Measurements from ENCODE around the gene NOTCH1. TPM values are rescaled to one million over a fixed set of nuclear protein-coding genes. Genes with fewer than 3 reads are reported as not detected.

The NOTCH1 gene
- total RNA-seq, 1 donor from 2014 or later = 17.6 TPM

GRCh38 chr9:136501686-136502085 lies 44.2 kb downstream of the NOTCH1 start:
- intact Hi-C loops (cut with micrococcal nuclease) = no loop called here
- TF ChIP-seq, protein P1, sequence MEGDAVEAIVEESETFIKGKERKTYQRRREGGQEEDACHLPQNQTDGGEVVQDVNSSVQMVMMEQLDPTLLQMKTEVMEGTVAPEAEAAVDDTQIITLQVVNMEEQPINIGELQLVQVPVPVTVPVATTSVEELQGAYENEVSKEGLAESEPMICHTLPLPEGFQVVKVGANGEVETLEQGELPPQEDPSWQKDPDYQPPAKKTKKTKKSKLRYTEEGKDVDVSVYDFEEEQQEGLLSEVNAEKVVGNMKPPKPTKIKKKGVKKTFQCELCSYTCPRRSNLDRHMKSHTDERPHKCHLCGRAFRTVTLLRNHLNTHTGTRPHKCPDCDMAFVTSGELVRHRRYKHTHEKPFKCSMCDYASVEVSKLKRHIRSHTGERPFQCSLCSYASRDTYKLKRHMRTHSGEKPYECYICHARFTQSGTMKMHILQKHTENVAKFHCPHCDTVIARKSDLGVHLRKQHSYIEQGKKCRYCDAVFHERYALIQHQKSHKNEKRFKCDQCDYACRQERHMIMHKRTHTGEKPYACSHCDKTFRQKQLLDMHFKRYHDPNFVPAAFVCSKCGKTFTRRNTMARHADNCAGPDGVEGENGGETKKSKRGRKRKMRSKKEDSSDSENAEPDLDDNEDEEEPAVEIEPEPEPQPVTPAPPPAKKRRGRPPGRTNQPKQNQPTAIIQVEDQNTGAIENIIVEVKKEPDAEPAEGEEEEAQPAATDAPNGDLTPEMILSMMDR (IDR thresholded peaks at IDR 0.05; ENCODE audit: borderline replicate concordance) = no peak
- Histone ChIP-seq H3K27me3 (ENCODE audit: low read depth) (no peaks in the 10 kb centered on the region), H3K4me1 (peaks cover 6% of the 10 kb centered on the region), H3K27ac (replicated peaks) (no peak overlapping the region), H3K9me3 (replicated peaks) (no peaks in the 10 kb centered on the region), H3K36me3 (peaks cover 99% of the 10 kb centered on the region), H3K4me3 (no peak overlapping the region)
- no peak for DNase-seq

DNA sequence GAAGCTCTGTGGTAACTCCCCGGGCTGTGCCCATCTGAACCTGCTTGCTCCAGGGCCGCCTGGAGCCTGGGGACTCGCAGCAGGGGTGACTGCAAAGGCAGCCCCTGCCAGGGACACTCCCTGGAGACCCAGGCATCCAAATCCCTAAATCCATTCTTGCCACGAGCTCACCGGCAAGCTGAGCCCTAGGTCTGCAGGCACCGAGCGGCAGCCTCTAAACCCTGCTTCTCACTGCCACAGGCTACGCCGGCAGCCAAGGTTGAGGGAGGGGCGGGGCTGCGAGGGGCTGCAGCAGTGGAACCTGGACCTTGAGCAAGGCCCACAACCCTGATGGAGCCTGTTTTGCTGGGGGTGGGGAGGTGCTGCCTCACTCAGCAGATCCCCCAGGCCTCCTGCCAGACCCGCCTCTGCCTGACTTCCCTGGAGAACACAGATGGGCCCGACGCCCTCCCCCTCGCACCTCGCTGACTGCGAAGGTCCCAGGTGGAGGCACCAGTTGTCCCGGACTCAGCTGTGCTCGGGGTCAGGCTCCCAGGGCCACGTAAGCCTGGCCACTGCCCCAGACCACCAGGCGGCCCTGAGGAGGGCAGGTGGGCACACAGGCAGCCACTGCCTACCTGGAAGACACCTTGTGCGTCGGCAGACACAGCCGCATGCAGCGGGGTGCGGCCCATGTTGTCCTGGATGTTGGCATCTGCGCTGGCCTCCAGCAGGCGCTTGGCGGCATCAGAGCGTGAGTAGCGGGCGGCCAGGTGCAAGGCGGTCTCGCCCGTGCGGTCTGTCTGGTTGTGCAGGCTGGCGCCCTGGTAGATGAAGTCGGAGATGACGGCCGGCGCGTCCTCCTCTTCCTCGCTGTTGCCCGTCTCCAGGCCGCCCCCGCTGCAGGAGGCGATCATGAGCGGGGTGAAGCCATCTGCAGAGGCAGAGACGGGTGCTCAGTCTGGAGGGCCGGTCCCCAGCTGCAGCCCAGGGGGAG lies 45.6 kb downstream of the NOTCH1 start:
- H3K4me3 ChIP-seq = no peak overlapping the region
- H3K4me1 ChIP-seq = peaks cover 6% of the 10 kb centered on the region
- H3K36me3 ChIP-seq = peaks cover 94% of the 10 kb centered on the region
- DNase-seq = no peak
- intact Hi-C loops (cut with micrococcal nuclease) = no loop called here
- no peaks in the 10 kb centered on the region for H3K27me3 ChIP-seq (ENCODE audit: low read depth)
- H3K27ac ChIP-seq (replicated peaks) = no peak overlapping the region
- H3K9me3 ChIP-seq (replicated peaks) = no peaks in the 10 kb centered on the region
- TF ChIP-seq, protein P1 (IDR thresholded peaks at IDR 0.05; ENCODE audit: borderline replicate concordance) = no peak

- TF ChIP-seq, protein P1 (IDR thresholded peaks at IDR 0.05; ENCODE audit: borderline replicate concordance) = no peak
- H3K27me3 ChIP-seq (ENCODE audit: low read depth) = no peaks in the 10 kb centered on the region
- no peak for DNase-seq
- intact Hi-C loops (cut with micrococcal nuclease) = no loop called here
- no peaks in the 10 kb centered on the region for H3K9me3 ChIP-seq (replicated peaks)
- H3K4me3 ChIP-seq = no peak overlapping the region
- peaks cover 6% of the 10 kb centered on the region for H3K4me1 ChIP-seq
- H3K36me3 ChIP-seq = peaks cover 84% of the 10 kb centered on the region
- no peak overlapping the region for H3K27ac ChIP-seq (replicated peaks)
Observed at GRCh38 chr9:136499071-136499934, 46.5 kb downstream of the NOTCH1 start.

- peaks cover 11% of the 10 kb centered on the region for H3K4me1 ChIP-seq
- H3K27ac ChIP-seq (replicated peaks) = no peak overlapping the region
- intact Hi-C loops (cut with micrococcal nuclease) = no loop called here
- H3K27me3 ChIP-seq (ENCODE audit: low read depth) = no peaks in the 10 kb centered on the region
- H3K4me3 ChIP-seq = no peak overlapping the region
- H3K36me3 ChIP-seq = peaks cover 72% of the 10 kb centered on the region
- TF ChIP-seq, protein P1 (IDR thresholded peaks at IDR 0.05; ENCODE audit: borderline replicate concordance) = no peak
- no peaks in the 10 kb centered on the region for H3K9me3 ChIP-seq (replicated peaks)
- no peak for DNase-seq
Observed at GRCh38 chr9:136497916-136498695, 47.7 kb downstream of the NOTCH1 start.
